WTC11 (cell line): ENCODE measurements around the gene HTRA2. TPM values are rescaled to one million over a fixed set of nuclear protein-coding genes. Genes with fewer than 3 reads are reported as not detected.

ENCODE experiments used
- ATAC-seq: fragments of 200-7000 bp; cut with Tn5 transposase; 2 replicates; pipeline ENCODE4 v1.10.0; 2021; ENCODE audit warnings: mild to moderate bottlenecking, moderate library complexity
- CTCF ChIA-PET: fragments of 300-600 bp; sonication (Branson Sonifier 250); formaldehyde crosslinking; loops from one replicate; lab custom pipeline; 2021; ENCODE audit warnings: antibody characterized with exemption; lab: Charles Lee
- POLR2A ChIA-PET: fragments of 350-600 bp; sonication (Branson Sonifier 250); formaldehyde crosslinking; loops from one replicate; lab custom pipeline; 2021; ENCODE audit warnings: antibody characterized with exemption; lab: Charles Lee
- DNase-seq: peaks from one replicate; pipeline ENCODE4 v3.0.0; 2021; ENCODE audit warnings: low spot score
- H3K27ac Mint-ChIP-seq: 2 replicates; pipeline ENCODE4 v1.8.0; 2021; ENCODE audit warnings: mixed read lengths
- H3K27me3 Mint-ChIP-seq: 2 replicates; pipeline ENCODE4 v1.8.0; 2021; ENCODE audit warnings: low read depth, mild to moderate bottlenecking, moderate library complexity, mixed read lengths
- H3K36me3 Mint-ChIP-seq: 2 replicates; pipeline ENCODE4 v1.8.0; 2021; ENCODE audit warnings: mixed read lengths
- H3K4me1 Mint-ChIP-seq: 2 replicates; pipeline ENCODE4 v1.8.0; 2022; ENCODE audit warnings: mixed read lengths
- H3K4me3 Mint-ChIP-seq: 2 replicates; pipeline ENCODE4 v1.8.0; 2021; ENCODE audit warnings: mild to moderate bottlenecking, moderate library complexity, mixed read lengths
- H3K9me3 Mint-ChIP-seq: 2 replicates; pipeline ENCODE4 v1.8.0; 2021; ENCODE audit warnings: mixed read lengths
- CREM ChIP-seq: sonication (generic); formaldehyde crosslinking; IDR thresholded peaks from 2 replicates; pipeline ENCODE4 v1.8.1; 2022; ENCODE audit warnings: mild to moderate bottlenecking, missing genetic modification reagents, moderate library complexity
- E2F1 ChIP-seq: sonication (generic); formaldehyde crosslinking; IDR thresholded peaks from 2 replicates; pipeline ENCODE4 v1.8.0; 2022; ENCODE audit warnings: mild to moderate bottlenecking, missing genetic modification reagents
- ESRRA ChIP-seq: sonication (generic); formaldehyde crosslinking; IDR thresholded peaks from 2 replicates; pipeline ENCODE4 v1.8.1; 2022; ENCODE audit warnings: mild to moderate bottlenecking, missing genetic modification reagents, borderline replicate concordance
- GABPB1 ChIP-seq: sonication (generic); formaldehyde crosslinking; IDR thresholded peaks from 2 replicates; pipeline ENCODE4 v1.8.1; 2023; ENCODE audit warnings: mild to moderate bottlenecking, missing genetic modification reagents
- GRHL2 ChIP-seq: fragments of 250-450 bp; sonication (Bioruptor Pico); IDR thresholded peaks from 2 replicates; pipeline ENCODE4 v1.8.0; 2022; ENCODE audit warnings: mild to moderate bottlenecking, moderate library complexity; ENCODE audit not compliant: insufficient replicate concordance, severe bottlenecking
- GTF2I ChIP-seq: fragments of 250-450 bp; sonication (Bioruptor Pico); conservative IDR thresholded peaks from 2 replicates; pipeline ENCODE4 v1.4.0; 2021; ENCODE audit warnings: mild to moderate bottlenecking
- HMGA2 ChIP-seq: fragments of 250-450 bp; sonication (Bioruptor Pico); IDR thresholded peaks from 2 replicates; pipeline ENCODE4 v1.4.0; 2021; ENCODE audit warnings: mild to moderate bottlenecking, moderate library complexity
- NFYB ChIP-seq: sonication (generic); formaldehyde crosslinking; conservative IDR thresholded peaks from 2 replicates; pipeline ENCODE4 v1.8.0; 2022; ENCODE audit warnings: low read depth, missing genetic modification reagents
- NR1H2 ChIP-seq: sonication (generic); formaldehyde crosslinking; IDR thresholded peaks from 2 replicates; pipeline ENCODE4 v1.9.0; 2021; ENCODE audit warnings: mild to moderate bottlenecking, moderate library complexity, missing genetic modification reagents
- NR2C2 ChIP-seq: sonication (generic); formaldehyde crosslinking; IDR thresholded peaks from 2 replicates; pipeline ENCODE4 v1.8.0; 2022; ENCODE audit warnings: mild to moderate bottlenecking, missing genetic modification reagents
- OVOL2 ChIP-seq: fragments of 250-450 bp; sonication (Bioruptor Pico); IDR thresholded peaks from 2 replicates; pipeline ENCODE4 v1.9.0; 2021; ENCODE audit warnings: mild to moderate bottlenecking, borderline replicate concordance
- PREB ChIP-seq: sonication (generic); formaldehyde crosslinking; IDR thresholded peaks from 2 replicates; pipeline ENCODE4 v1.8.1; 2022; ENCODE audit warnings: mild to moderate bottlenecking, missing genetic modification reagents, moderate library complexity, borderline replicate concordance
- SMAD4 ChIP-seq: sonication (generic); formaldehyde crosslinking; IDR thresholded peaks from 2 replicates; pipeline ENCODE4 v1.8.0; 2022; ENCODE audit warnings: mild to moderate bottlenecking, missing genetic modification reagents
- TEAD4 ChIP-seq: sonication (generic); formaldehyde crosslinking; IDR thresholded peaks from 2 replicates; pipeline ENCODE4 v1.8.0; 2022; ENCODE audit warnings: mild to moderate bottlenecking, missing genetic modification reagents
- ZNF121 ChIP-seq: sonication (generic); formaldehyde crosslinking; IDR thresholded peaks from 2 replicates; pipeline ENCODE4 v1.8.0; 2023; ENCODE audit warnings: missing genetic modification reagents
- ZNF138 ChIP-seq: sonication (generic); formaldehyde crosslinking; conservative IDR thresholded peaks from 2 replicates; pipeline ENCODE4 v1.8.1; 2022; ENCODE audit warnings: mild to moderate bottlenecking, moderate library complexity, missing genetic modification reagents
- ZNF512 ChIP-seq: sonication (generic); formaldehyde crosslinking; IDR thresholded peaks from 2 replicates; pipeline ENCODE4 v1.8.1; 2022; ENCODE audit warnings: missing genetic modification reagents, borderline replicate concordance
- ZNF671 ChIP-seq: fragments of 250-450 bp; sonication (Bioruptor Pico); IDR thresholded peaks from 2 replicates; pipeline ENCODE4 v1.8.0; 2021; ENCODE audit warnings: mild to moderate bottlenecking
- total RNA-seq: library from RNA; stranded (reverse); gene quantifications from 3 replicates; pipeline ENCODE4 v1.2.3, GENCODE V29; 2021
- TF ChIP-seq, protein P1 (sequence below): sonication (generic); formaldehyde crosslinking; conservative IDR thresholded peaks from 2 replicates; pipeline ENCODE4 v1.8.1; 2023; ENCODE audit warnings: mild to moderate bottlenecking, low read depth, missing genetic modification reagents, moderate library complexity
- TF ChIP-seq, protein P2 (sequence below): sonication (generic); formaldehyde crosslinking; IDR thresholded peaks from 2 replicates; pipeline ENCODE4 v1.8.1; 2023; ENCODE audit warnings: mild to moderate bottlenecking, missing genetic modification reagents
- TF ChIP-seq, protein P3 (sequence below): fragments of 250-450 bp; sonication (Bioruptor Pico); IDR thresholded peaks from 2 replicates; pipeline ENCODE4 v1.9.0; 2021; ENCODE audit warnings: mild to moderate bottlenecking
- TF ChIP-seq, protein P4 (sequence below): sonication (generic); formaldehyde crosslinking; IDR thresholded peaks from 2 replicates; pipeline ENCODE4 v1.8.1; 2022; ENCODE audit warnings: mild to moderate bottlenecking, moderate library complexity, missing genetic modification reagents

HTRA2 gene
- total RNA-seq, 1 experiment from 2014 or later: 30.0 TPM

- Mint-ChIP-seq H3K9me3 (no peaks in the 10 kb centered on the region), H3K4me1 (no peaks in the 10 kb centered on the region), H3K4me3 (no peak overlapping the region)
- peak; percentile 38; the same call in 1 of the 2 replicates for ATAC-seq
- TF ChIP-seq, protein P1, sequence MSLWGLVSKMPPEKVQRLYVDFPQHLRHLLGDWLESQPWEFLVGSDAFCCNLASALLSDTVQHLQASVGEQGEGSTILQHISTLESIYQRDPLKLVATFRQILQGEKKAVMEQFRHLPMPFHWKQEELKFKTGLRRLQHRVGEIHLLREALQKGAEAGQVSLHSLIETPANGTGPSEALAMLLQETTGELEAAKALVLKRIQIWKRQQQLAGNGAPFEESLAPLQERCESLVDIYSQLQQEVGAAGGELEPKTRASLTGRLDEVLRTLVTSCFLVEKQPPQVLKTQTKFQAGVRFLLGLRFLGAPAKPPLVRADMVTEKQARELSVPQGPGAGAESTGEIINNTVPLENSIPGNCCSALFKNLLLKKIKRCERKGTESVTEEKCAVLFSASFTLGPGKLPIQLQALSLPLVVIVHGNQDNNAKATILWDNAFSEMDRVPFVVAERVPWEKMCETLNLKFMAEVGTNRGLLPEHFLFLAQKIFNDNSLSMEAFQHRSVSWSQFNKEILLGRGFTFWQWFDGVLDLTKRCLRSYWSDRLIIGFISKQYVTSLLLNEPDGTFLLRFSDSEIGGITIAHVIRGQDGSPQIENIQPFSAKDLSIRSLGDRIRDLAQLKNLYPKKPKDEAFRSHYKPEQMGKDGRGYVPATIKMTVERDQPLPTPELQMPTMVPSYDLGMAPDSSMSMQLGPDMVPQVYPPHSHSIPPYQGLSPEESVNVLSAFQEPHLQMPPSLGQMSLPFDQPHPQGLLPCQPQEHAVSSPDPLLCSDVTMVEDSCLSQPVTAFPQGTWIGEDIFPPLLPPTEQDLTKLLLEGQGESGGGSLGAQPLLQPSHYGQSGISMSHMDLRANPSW (CRISPR knock-in tag): no peak
- no peak for TF ChIP-seq ESRRA (CRISPR knock-in tag)
- TF ChIP-seq, protein P2, sequence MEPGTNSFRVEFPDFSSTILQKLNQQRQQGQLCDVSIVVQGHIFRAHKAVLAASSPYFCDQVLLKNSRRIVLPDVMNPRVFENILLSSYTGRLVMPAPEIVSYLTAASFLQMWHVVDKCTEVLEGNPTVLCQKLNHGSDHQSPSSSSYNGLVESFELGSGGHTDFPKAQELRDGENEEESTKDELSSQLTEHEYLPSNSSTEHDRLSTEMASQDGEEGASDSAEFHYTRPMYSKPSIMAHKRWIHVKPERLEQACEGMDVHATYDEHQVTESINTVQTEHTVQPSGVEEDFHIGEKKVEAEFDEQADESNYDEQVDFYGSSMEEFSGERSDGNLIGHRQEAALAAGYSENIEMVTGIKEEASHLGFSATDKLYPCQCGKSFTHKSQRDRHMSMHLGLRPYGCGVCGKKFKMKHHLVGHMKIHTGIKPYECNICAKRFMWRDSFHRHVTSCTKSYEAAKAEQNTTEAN (CRISPR knock-in tag): no peak
- TF ChIP-seq HMGA2 (CRISPR knock-in tag): no peak
- 0 out of 2 replicates have a peak, but pooled peaks have one; percentile 57 for TF ChIP-seq PREB
- peak; percentile 56 for TF ChIP-seq GABPB1 (CRISPR knock-in tag)
- no peak for TF ChIP-seq NR2C2 (CRISPR knock-in tag)
- TF ChIP-seq NFYB (CRISPR knock-in tag): no peak
- TF ChIP-seq SMAD4 (CRISPR knock-in tag): no peak
- no peak for TF ChIP-seq OVOL2 (CRISPR knock-in tag)
- TF ChIP-seq GRHL2 (CRISPR knock-in tag): no peak
- TF ChIP-seq ZNF121: 0 out of 2 replicates have a peak, but pooled peaks have one; percentile 51
- TF ChIP-seq GTF2I (CRISPR knock-in tag): no peak
- no peak for TF ChIP-seq E2F1 (CRISPR knock-in tag)
- TF ChIP-seq, all 79 proteins: peak for 3
- ChIA-PET POLR2A (no interaction called here), CTCF (interaction anchor here (1.0 to 1.1 kb wide), 2 partner anchors 9 to 84 kb away, joined by 3 to 4 read pairs; no protein-coding TSS in a partner anchor)
- no peak for DNase-seq
- no peak overlapping the region for H3K27ac Mint-ChIP-seq
- peaks cover 45% of the 10 kb centered on the region for H3K36me3 Mint-ChIP-seq
- no peaks in the 10 kb centered on the region for H3K27me3 Mint-ChIP-seq
Measured at GRCh38 chr2:74488643-74489481, 40.9 kb upstream of the HTRA2 start.

DNA sequence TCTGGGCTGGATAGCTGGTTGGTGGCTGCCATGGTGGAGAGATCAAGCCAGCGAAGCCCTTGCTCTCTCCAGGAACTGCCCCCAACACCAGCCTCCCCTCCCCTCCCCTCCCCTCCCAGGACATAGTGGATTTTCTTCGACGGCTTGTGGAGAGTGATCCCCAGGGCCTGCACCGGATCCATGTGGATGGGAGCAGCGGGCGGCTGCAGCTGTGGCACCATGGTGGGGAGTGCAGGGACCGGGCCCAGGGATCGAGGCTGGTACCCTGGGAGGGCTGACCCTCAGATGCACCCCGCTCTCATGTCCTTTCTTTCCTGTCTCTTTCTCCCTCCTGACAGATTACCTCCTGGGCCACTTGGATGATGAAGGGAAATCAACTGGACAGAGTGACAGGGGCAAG, 39.8 kb upstream of the HTRA2 start:
- Mint-ChIP-seq H3K27ac (no peak overlapping the region), H3K4me3 (no peak overlapping the region), H3K9me3 (no peaks in the 10 kb centered on the region), H3K27me3 (peaks cover 8% of the 10 kb centered on the region), H3K36me3 (peaks cover 51% of the 10 kb centered on the region), H3K4me1 (no peaks in the 10 kb centered on the region)
- ChIA-PET POLR2A (no interaction called here), CTCF (interaction anchor here (0.6 to 1.1 kb wide), 3 partner anchors 8 to 83 kb away, joined by 3 to 4 read pairs (median 3); no protein-coding TSS in a partner anchor)
- ATAC-seq: no peak
- no peak for DNase-seq
- no peak for TF ChIP-seq ZNF138 (CRISPR knock-in tag)
- TF ChIP-seq NR1H2 (CRISPR knock-in tag): no peak
- TF ChIP-seq, protein P3, sequence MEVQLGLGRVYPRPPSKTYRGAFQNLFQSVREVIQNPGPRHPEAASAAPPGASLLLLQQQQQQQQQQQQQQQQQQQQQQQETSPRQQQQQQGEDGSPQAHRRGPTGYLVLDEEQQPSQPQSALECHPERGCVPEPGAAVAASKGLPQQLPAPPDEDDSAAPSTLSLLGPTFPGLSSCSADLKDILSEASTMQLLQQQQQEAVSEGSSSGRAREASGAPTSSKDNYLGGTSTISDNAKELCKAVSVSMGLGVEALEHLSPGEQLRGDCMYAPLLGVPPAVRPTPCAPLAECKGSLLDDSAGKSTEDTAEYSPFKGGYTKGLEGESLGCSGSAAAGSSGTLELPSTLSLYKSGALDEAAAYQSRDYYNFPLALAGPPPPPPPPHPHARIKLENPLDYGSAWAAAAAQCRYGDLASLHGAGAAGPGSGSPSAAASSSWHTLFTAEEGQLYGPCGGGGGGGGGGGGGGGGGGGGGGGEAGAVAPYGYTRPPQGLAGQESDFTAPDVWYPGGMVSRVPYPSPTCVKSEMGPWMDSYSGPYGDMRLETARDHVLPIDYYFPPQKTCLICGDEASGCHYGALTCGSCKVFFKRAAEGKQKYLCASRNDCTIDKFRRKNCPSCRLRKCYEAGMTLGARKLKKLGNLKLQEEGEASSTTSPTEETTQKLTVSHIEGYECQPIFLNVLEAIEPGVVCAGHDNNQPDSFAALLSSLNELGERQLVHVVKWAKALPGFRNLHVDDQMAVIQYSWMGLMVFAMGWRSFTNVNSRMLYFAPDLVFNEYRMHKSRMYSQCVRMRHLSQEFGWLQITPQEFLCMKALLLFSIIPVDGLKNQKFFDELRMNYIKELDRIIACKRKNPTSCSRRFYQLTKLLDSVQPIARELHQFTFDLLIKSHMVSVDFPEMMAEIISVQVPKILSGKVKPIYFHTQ (CRISPR knock-in tag): no peak
- TF ChIP-seq, protein P4, sequence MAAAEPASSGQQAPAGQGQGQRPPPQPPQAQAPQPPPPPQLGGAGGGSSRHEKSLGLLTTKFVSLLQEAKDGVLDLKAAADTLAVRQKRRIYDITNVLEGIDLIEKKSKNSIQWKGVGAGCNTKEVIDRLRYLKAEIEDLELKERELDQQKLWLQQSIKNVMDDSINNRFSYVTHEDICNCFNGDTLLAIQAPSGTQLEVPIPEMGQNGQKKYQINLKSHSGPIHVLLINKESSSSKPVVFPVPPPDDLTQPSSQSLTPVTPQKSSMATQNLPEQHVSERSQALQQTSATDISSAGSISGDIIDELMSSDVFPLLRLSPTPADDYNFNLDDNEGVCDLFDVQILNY (CRISPR knock-in tag): no peak
- no peak for TF ChIP-seq TEAD4
- TF ChIP-seq ZNF671 (CRISPR knock-in tag): no peak
- no peak for TF ChIP-seq CREM
- TF ChIP-seq ZNF512 (CRISPR knock-in tag): no peak
